Trophoblast cell (in vitro differentiated cells and primary cell): Measurements from ENCODE around the gene PGM1.

ENCODE experiments used
- DNase-seq, 2 donors: peaks; one replicate each; pipeline ENCODE4 v3.0.0-alpha.2; 2016
- H2AFZ ChIP-seq: 2 replicates; pipeline ENCODE4 v1.6.1; 2013; ENCODE audit warnings: low read length, moderate library complexity, mild to moderate bottlenecking; ENCODE audit not compliant: insufficient read depth, poor library complexity
- H2AK5ac ChIP-seq: 2 replicates; pipeline ENCODE4 v1.6.1; 2013; ENCODE audit warnings: mild to moderate bottlenecking, low read length
- H2BK120ac ChIP-seq: 2 replicates; pipeline ENCODE4 v1.6.1; 2013; ENCODE audit warnings: low read length, mild to moderate bottlenecking, moderate library complexity; ENCODE audit not compliant: insufficient read depth, poor library complexity
- H2BK12ac ChIP-seq: 2 replicates; pipeline ENCODE4 v1.6.1; 2013; ENCODE audit warnings: mild to moderate bottlenecking, low read length, moderate library complexity
- H2BK5ac ChIP-seq: 2 replicates; pipeline ENCODE4 v1.6.1; 2013; ENCODE audit warnings: low read length, low read depth, moderate library complexity, mild to moderate bottlenecking; ENCODE audit not compliant: poor library complexity
- H3K14ac ChIP-seq: 2 replicates; pipeline ENCODE4 v1.6.1; 2013; ENCODE audit warnings: mild to moderate bottlenecking, low read length
- H3K18ac ChIP-seq: 2 replicates; pipeline ENCODE4 v1.6.1; 2013; ENCODE audit warnings: mild to moderate bottlenecking, low read length
- H3K23ac ChIP-seq: 2 replicates; pipeline ENCODE4 v1.6.1; 2013; ENCODE audit warnings: low read length
- H3K27ac ChIP-seq: 2 replicates; pipeline ENCODE4 v1.5.1; 2013; ENCODE audit warnings: low read depth, mild to moderate bottlenecking, inconsistent platforms, low read length, moderate library complexity
- H3K27me3 ChIP-seq: 2 replicates; pipeline ENCODE4 v1.6.1; 2013; ENCODE audit warnings: inconsistent platforms, mild to moderate bottlenecking, low read length, moderate library complexity; ENCODE audit not compliant: insufficient read depth
- H3K36me3 ChIP-seq, 2 experiments: 1 replicate in 1 of 2; 2 replicates in 1 of 2; pipeline ENCODE4 v1.6.1; 2013; ENCODE audit warnings: low read length in 2 of 2, mild to moderate bottlenecking in 2 of 2, moderate library complexity in 1 of 2; ENCODE audit not compliant: insufficient read depth in 2 of 2, control insufficient read depth in 1 of 2
- H3K4ac ChIP-seq: 2 replicates; pipeline ENCODE4 v1.6.1; 2013; ENCODE audit warnings: low read depth, mild to moderate bottlenecking, low read length, moderate library complexity
- H3K4me1 ChIP-seq, 2 experiments: 1 replicate in 1 of 2; 2 replicates in 1 of 2; pipeline ENCODE4 v1.6.1; 2013; ENCODE audit warnings: low read length in 2 of 2, mild to moderate bottlenecking in 2 of 2, moderate library complexity in 1 of 2; ENCODE audit not compliant: insufficient read depth in 2 of 2, control insufficient read depth in 1 of 2
- H3K4me2 ChIP-seq: 2 replicates; pipeline ENCODE4 v1.6.1; 2013; ENCODE audit warnings: inconsistent platforms, mild to moderate bottlenecking, low read length, moderate library complexity
- H3K4me3 ChIP-seq: 2 replicates; pipeline ENCODE4 v1.5.1; 2013; ENCODE audit warnings: mild to moderate bottlenecking, low read depth, low read length, inconsistent platforms
- H3K79me1 ChIP-seq: one replicate; pipeline ENCODE4 v1.6.1; 2013; ENCODE audit warnings: low read length
- H3K79me2 ChIP-seq: 2 replicates; pipeline ENCODE4 v1.6.1; 2013; ENCODE audit warnings: low read length, mild to moderate bottlenecking; ENCODE audit not compliant: control insufficient read depth, insufficient read depth, poor library complexity
- H3K9ac ChIP-seq: 2 replicates; pipeline ENCODE4 v1.6.1; 2013; ENCODE audit warnings: mild to moderate bottlenecking, low read length
- H3K9me3 ChIP-seq: 2 replicates; pipeline ENCODE4 v1.6.1; 2013; ENCODE audit warnings: low read depth, mild to moderate bottlenecking, control low read depth, inconsistent platforms, low read length; ENCODE audit not compliant: insufficient read depth
- H4K12ac ChIP-seq: 2 replicates; pipeline ENCODE4 v1.6.1; 2013; ENCODE audit warnings: low read depth, mild to moderate bottlenecking, low read length, moderate library complexity
- H4K8ac ChIP-seq: 2 replicates; pipeline ENCODE4 v1.6.1; 2013; ENCODE audit warnings: low read depth, mild to moderate bottlenecking, low read length, moderate library complexity
- H4K91ac ChIP-seq: one replicate; pipeline ENCODE4 v1.6.1; 2013; ENCODE audit warnings: low read depth, mild to moderate bottlenecking, low read length, moderate library complexity
- WGBS: extraction: QIAGEN DNeasy Blood & Tissue Kit; methylation state at CpG from one replicate; pipeline ENCODE4 v1.1.7; 2013; ENCODE audit warnings: missing lambda C conversion rate; ENCODE audit not compliant: insufficient read length, insufficient coverage; ENCODE audit errors: extremely low coverage; 5-methylcytosine and 5-hydroxymethylcytosine counted together

Gene PGM1

DNA sequence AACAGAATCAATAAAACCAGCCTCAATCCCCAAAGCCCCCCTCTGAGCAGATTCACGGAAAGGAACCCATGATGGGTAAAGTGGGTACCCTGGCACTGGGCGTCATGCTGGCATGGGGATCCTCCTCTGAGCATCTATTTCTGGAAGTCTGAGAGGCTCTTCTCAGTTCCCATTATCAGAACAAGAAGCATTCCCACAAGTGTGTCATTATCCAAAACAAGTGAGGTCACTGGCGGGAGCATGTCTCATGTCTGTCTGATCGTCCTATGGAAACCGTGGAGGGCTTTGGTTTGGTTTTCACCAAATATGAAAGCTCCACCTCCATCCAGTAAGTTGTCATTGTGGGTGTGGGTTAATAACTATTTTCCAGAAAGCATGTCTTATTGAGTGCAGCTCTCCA, 70.7 kb downstream of the PGM1 start:
- Histone ChIP-seq H2BK120ac (no peak overlapping the region), H3K36me3 (no peaks in the 10 kb centered on the region), H4K8ac (no peak overlapping the region), H2BK5ac (no peak overlapping the region), H3K4me1 (peaks cover 23% of the 10 kb centered on the region in 2 experiments), H3K27me3 (no peaks in the 10 kb centered on the region), H3K23ac (no peak overlapping the region), H4K91ac (peak overlapping the region; percentile 2), H3K14ac (no peak overlapping the region), H3K4ac (no peak overlapping the region), H3K79me2 (peaks cover 1% of the 10 kb centered on the region), H3K27ac (no peak overlapping the region), H2BK12ac (no peak overlapping the region), H3K18ac (no peak overlapping the region), H3K79me1 (peaks cover 13% of the 10 kb centered on the region), H3K9ac (no peak overlapping the region), H2AFZ (no peak overlapping the region), H3K4me2 (no peak overlapping the region), H3K9me3 (peaks cover 5% of the 10 kb centered on the region), H4K12ac (no peak overlapping the region), H3K4me3 (no peak overlapping the region), H2AK5ac (no peak overlapping the region)
- no CpG with 5 or more reads among the region's 5 CpGs for WGBS
- DNase-seq = peak; percentile 35 to 62

DNA sequence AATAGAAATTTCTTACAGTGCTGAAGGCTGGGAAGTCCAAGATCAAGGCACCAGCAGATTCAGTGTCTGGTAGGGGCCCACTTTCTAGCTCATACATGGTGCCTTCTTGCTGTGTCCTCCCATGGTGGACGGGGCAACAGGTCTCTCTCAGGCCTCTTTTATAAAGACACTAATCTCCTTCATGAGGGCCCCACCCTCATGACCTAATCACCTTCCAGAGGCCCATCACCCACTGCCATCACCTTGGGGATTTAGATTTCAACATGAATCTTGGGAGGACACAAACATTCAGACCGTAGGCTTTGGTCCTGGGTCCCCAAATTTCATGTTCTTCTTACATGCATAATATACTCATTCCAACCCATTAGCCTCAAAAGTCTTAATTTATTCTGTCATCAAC, 71.5 kb downstream of the PGM1 start:
- Histone ChIP-seq H3K79me1 (peaks cover 13% of the 10 kb centered on the region), H2BK12ac (no peak overlapping the region), H3K14ac (no peak overlapping the region), H3K23ac (no peak overlapping the region), H3K36me3 (no peaks in the 10 kb centered on the region), H3K9ac (no peak overlapping the region), H4K91ac (no peak overlapping the region), H2AFZ (no peak overlapping the region), H2BK5ac (no peak overlapping the region), H3K4me2 (no peak overlapping the region), H2AK5ac (no peak overlapping the region), H3K27me3 (no peaks in the 10 kb centered on the region), H4K12ac (no peak overlapping the region), H3K4ac (no peak overlapping the region), H3K9me3 (peaks cover 4% of the 10 kb centered on the region), H3K27ac (no peak overlapping the region), H3K79me2 (peaks cover 1% of the 10 kb centered on the region), H3K4me3 (no peak overlapping the region), H3K4me1 (peaks cover 23% of the 10 kb centered on the region in 2 experiments), H3K18ac (no peak overlapping the region), H2BK120ac (no peak overlapping the region), H4K8ac (no peak overlapping the region)
- no CpG with 5 or more reads among the region's 2 CpGs for WGBS
- no peak for DNase-seq

GRCh38 chr1:63665410-63665809, 72.2 kb downstream of the PGM1 start:
- Histone ChIP-seq H3K4me2 (no peak overlapping the region), H3K23ac (no peak overlapping the region), H3K4me1 (peaks cover 23% of the 10 kb centered on the region in 2 experiments), H2AK5ac (no peak overlapping the region), H3K27ac (no peak overlapping the region), H4K8ac (no peak overlapping the region), H3K14ac (no peak overlapping the region), H3K79me1 (peaks cover 13% of the 10 kb centered on the region), H2AFZ (no peak overlapping the region), H3K18ac (no peak overlapping the region), H3K9ac (no peak overlapping the region), H3K4me3 (no peak overlapping the region), H2BK120ac (no peak overlapping the region), H3K9me3 (peaks cover 4% of the 10 kb centered on the region), H4K12ac (no peak overlapping the region), H3K36me3 (no peaks in the 10 kb centered on the region), H3K27me3 (no peaks in the 10 kb centered on the region), H3K4ac (no peak overlapping the region), H2BK12ac (no peak overlapping the region), H2BK5ac (no peak overlapping the region), H3K79me2 (peaks cover 1% of the 10 kb centered on the region), H4K91ac (no peak overlapping the region)
- DNase-seq = peak in 1 of 2 donors; percentile 47
- no CpG with 5 or more reads among the region's 3 CpGs for WGBS

GRCh38 chr1:63665824-63666223, 72.6 kb downstream of the PGM1 start:
- H3K36me3 ChIP-seq = no peaks in the 10 kb centered on the region
- no peak overlapping the region for H2BK5ac ChIP-seq
- DNase-seq = peak in 1 of 2 donors; percentile 36
- no peak overlapping the region for H2BK120ac ChIP-seq
- no peak overlapping the region for H3K9ac ChIP-seq
- H3K14ac ChIP-seq = no peak overlapping the region
- H3K18ac ChIP-seq = no peak overlapping the region
- no peaks in the 10 kb centered on the region for H3K27me3 ChIP-seq
- H4K91ac ChIP-seq = no peak overlapping the region
- no CpG with 5 or more reads among the region's 3 CpGs for WGBS
- peaks cover 13% of the 10 kb centered on the region for H3K79me1 ChIP-seq
- H3K4me3 ChIP-seq = no peak overlapping the region
- H2AFZ ChIP-seq = no peak overlapping the region
- H3K9me3 ChIP-seq = peaks cover 4% of the 10 kb centered on the region
- H4K12ac ChIP-seq = no peak overlapping the region
- H3K27ac ChIP-seq = no peak overlapping the region
- H3K23ac ChIP-seq = no peak overlapping the region
- H3K4me1 ChIP-seq = peaks cover 23% of the 10 kb centered on the region in 2 experiments
- H3K79me2 ChIP-seq = peaks cover 1% of the 10 kb centered on the region
- H3K4ac ChIP-seq = no peak overlapping the region
- no peak overlapping the region for H2BK12ac ChIP-seq
- no peak overlapping the region for H2AK5ac ChIP-seq
- no peak overlapping the region for H3K4me2 ChIP-seq
- H4K8ac ChIP-seq = no peak overlapping the region
